ENCODE measurements around the gene CXCL5. TPM values are rescaled to one million over a fixed set of nuclear protein-coding genes. Genes with fewer than 3 reads are reported as not detected.
A peak's percentile ranks its signal among the peaks of the same experiment; 100 is the strongest.
"Not testable (repeated sequence)": the region's sequence is repeated elsewhere in the genome, so short reads cannot be mapped to it uniquely, and the experiment has no call there.

The CXCL5 gene
- total RNA-seq, 1 donor from 2014 or later = 42.3 TPM

- no peak for DNase-seq (ENCODE audit: low read depth)
Observed at GRCh38 chr4:73970945-73971344, 27.5 kb downstream of the CXCL5 start.

GRCh38 chr4:73970011-73970410, 28.5 kb downstream of the CXCL5 start:
- DNase-seq (ENCODE audit: low read depth) = no peak

GRCh38 chr4:73967866-73968265, 30.6 kb downstream of the CXCL5 start:
- DNase-seq (ENCODE audit: low read depth) = no peak

- DNase-seq (ENCODE audit: low read depth) = no peak
Observed at GRCh38 chr4:73964862-73965611, 33.4 kb downstream of the CXCL5 start.

GRCh38 chr4:73962724-73963123, 35.8 kb downstream of the CXCL5 start:
- no peak for DNase-seq (ENCODE audit: low read depth)

- DNase-seq (ENCODE audit: low read depth) = not testable (repeated sequence)
Observed at GRCh38 chr4:73959041-73959440, 39.4 kb downstream of the CXCL5 start.

GRCh38 chr4:73952352-73952751, 46.1 kb downstream of the CXCL5 start:
- DNase-seq (ENCODE audit: low read depth) = peak; percentile 71

- DNase-seq (ENCODE audit: low read depth) = not testable (repeated sequence)
Observed at GRCh38 chr4:73950376-73950920, 48.0 kb downstream of the CXCL5 start.

GRCh38 chr4:73948990-73949706, 49.3 kb downstream of the CXCL5 start:
- DNase-seq (ENCODE audit: low read depth) = peak; percentile 81

GRCh38 chr4:73948291-73948690, 50.2 kb downstream of the CXCL5 start:
- DNase-seq (ENCODE audit: low read depth) = no peak

- DNase-seq (ENCODE audit: low read depth) = no peak
Observed at GRCh38 chr4:73947239-73947985, 51.1 kb downstream of the CXCL5 start.

- no peak for DNase-seq (ENCODE audit: low read depth)
Observed at GRCh38 chr4:73945674-73946449, 52.6 kb downstream of the CXCL5 start.

Other genes starting within 250 kb of the CXCL5 start
- gene CXCL6, start 162.0 kb downstream of the CXCL5 start, total RNA-seq = 139 and 159 TPM in 2 replicates
- 10.8 and 13.5 TPM in 2 replicates for gene PF4V1, start 145.4 kb downstream of the CXCL5 start, total RNA-seq
- 194 and 254 TPM in 2 replicates for gene CXCL1, start 129.3 kb downstream of the CXCL5 start, total RNA-seq
- gene PF4, start 16.6 kb downstream of the CXCL5 start, total RNA-seq = 0.60 and 0.87 TPM in 2 replicates
- gene PPBP, start 10.5 kb downstream of the CXCL5 start, total RNA-seq = 1.6 TPM in 1 of 2 replicates, not detected in the other
- 5.0 and 17.7 TPM in 2 replicates for gene CXCL3, start 40.0 kb upstream of the CXCL5 start, total RNA-seq
- gene CXCL2, start 100.5 kb upstream of the CXCL5 start, total RNA-seq = 14.9 and 34.7 TPM in 2 replicates
- gene MTHFD2L, start 159.4 kb upstream of the CXCL5 start, total RNA-seq = 22.2 and 71.8 TPM in 2 replicates

Measured in renal cortical epithelial cell (primary cell).